Natural killer cell (primary cell): Measurements from ENCODE around the gene EPHA2. TPM values are rescaled to one million over a fixed set of nuclear protein-coding genes. Genes with fewer than 3 reads are reported as not detected.

Source experiments
- ATAC-seq, 3 donors: fragments of 150-1000 bp in 2 of 3; fragments of 200-7000 bp in 1 of 3; cut with Tn5 transposase; 1 replicate in 1 of 3; 2 replicates in 2 of 3; pipeline ENCODE4 v1.10.0; 2021; ENCODE audit warnings: mild to moderate bottlenecking in 2 of 3, moderate library complexity in 2 of 3
- DNase-seq, 2 donors: peaks; one replicate each; pipeline versions ENCODE4 v3.0.0 to v3.0.0-alpha.2; 2013 to 2021; ENCODE audit warnings: mixed read lengths in 1 of 2
- H3K27ac ChIP-seq: one replicate; pipeline ENCODE4 v1.5.1; 2013; ENCODE audit warnings: mild to moderate bottlenecking, low read length
- H3K27me3 ChIP-seq: one replicate; pipeline ENCODE4 v1.6.1; 2013; ENCODE audit warnings: low read length; ENCODE audit not compliant: control insufficient read depth, insufficient read depth
- H3K36me3 ChIP-seq: one replicate; pipeline ENCODE4 v1.6.1; 2013; ENCODE audit warnings: low read length; ENCODE audit not compliant: control insufficient read depth, insufficient read depth
- H3K4me1 ChIP-seq: one replicate; pipeline ENCODE4 v1.6.1; 2013; ENCODE audit warnings: low read length; ENCODE audit not compliant: control insufficient read depth, insufficient read depth
- H3K4me3 ChIP-seq: one replicate; pipeline ENCODE4 v1.5.1; 2013; ENCODE audit warnings: low read length
- H3K9me3 ChIP-seq: one replicate; pipeline ENCODE4 v1.6.1; 2013; ENCODE audit warnings: low read length; ENCODE audit not compliant: control insufficient read depth, insufficient read depth
- H3K27ac Mint-ChIP-seq, 2 donors: one replicate each; pipeline ENCODE4 v1.8.0; 2022; ENCODE audit warnings: mild to moderate bottlenecking in 2 of 2, mixed read lengths in 2 of 2, moderate library complexity in 1 of 2
- H3K27me3 Mint-ChIP-seq, 2 donors: one replicate each; pipeline ENCODE4 v1.8.0; 2022; ENCODE audit warnings: low read depth in 2 of 2, mixed read lengths in 2 of 2
- H3K36me3 Mint-ChIP-seq: one replicate; pipeline ENCODE4 v1.8.0; 2022; ENCODE audit warnings: mixed read lengths
- H3K4me1 Mint-ChIP-seq, 2 donors: one replicate each; pipeline ENCODE4 v1.8.0; 2022; ENCODE audit warnings: mixed read lengths in 2 of 2
- H3K4me3 Mint-ChIP-seq: one replicate; pipeline ENCODE4 v1.8.0; 2022; ENCODE audit warnings: mild to moderate bottlenecking, moderate library complexity, mixed read lengths
- H3K9me3 Mint-ChIP-seq, 2 donors: one replicate each; pipeline ENCODE4 v1.8.0; 2022; ENCODE audit warnings: mixed read lengths in 2 of 2
- WGBS: methylation state at CpG from one replicate; pipeline ENCODE4 v1.1.7; 2013; ENCODE audit warnings: missing lambda C conversion rate; ENCODE audit not compliant: insufficient coverage; 5-methylcytosine and 5-hydroxymethylcytosine counted together
- intact Hi-C: fragments of 100-400 bp; cut with micrococcal nuclease; formaldehyde crosslinking; loops from one replicate; pipeline ENCODE4 v1.14.2; 2022
- total RNA-seq, 4 donors: library from RNA; stranded (reverse); fragments of 120-200 nt in 1 of 4; gene quantifications; one replicate each; pipeline versions ENCODE4 v1.2.3 to v1.2.4, GENCODE V29; 2013 to 2022
- TF ChIP-seq, protein P1 (sequence below): fragments of 200-600 bp; IDR thresholded peaks from one replicate; pipeline ENCODE4 v1.8.0; 2022; ENCODE audit warnings: antibody characterized with exemption

Gene EPHA2
- total RNA-seq, 3 donors from 2014 or later (not counting 1 experiment from before 2014, with no cell fraction given), result 0.13 TPM; not detected in 2

DNA sequence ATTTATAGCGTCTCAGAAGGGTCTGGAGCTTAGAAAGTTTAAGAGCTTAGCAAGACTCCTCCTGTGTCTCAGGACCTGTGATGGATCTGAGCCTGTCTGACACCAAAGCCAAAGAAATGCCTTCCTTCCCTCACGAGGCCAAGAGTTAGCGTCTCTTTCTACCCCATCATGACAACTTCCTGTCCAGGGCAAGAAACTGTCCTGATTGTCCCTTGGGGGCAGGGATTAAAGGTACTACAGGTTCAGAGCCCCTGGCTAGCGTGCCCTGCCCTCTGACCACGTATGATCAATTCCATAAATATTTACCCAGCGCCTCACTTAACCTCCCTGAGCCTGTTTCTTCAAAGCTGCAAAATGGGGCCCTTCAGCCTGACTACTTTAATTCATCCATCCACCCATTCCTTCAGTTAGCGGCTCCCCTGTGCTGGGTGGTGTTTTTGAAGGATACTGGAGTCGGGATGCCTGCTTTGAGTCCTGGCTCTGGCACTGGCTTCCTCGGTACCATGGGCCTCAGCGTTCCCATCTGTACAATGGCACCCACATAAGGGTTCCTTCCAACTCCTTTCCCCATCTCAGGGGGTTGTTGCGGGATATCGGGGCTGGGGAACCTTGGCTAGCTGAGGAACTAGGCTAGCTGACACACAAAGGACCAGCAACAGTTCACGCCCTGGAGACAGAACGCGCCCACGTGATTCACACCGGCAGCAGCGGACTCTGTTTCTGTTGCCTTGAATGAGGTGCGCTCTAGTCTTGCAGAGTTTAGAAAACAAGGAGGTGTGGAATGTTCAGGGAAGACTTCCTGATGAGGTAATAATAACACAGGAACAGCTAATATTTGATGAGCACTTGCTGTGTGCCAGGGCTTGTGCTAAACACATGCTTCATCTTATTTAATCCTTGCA, 23.0 kb upstream of the EPHA2 start:
- Mint-ChIP-seq H3K27me3 (peaks cover 9 to 20% of the 10 kb centered on the region in 2 donors), H3K27ac (no peak overlapping the region), H3K4me1 (peaks cover 0 to 6% of the 10 kb centered on the region in 2 donors), H3K9me3 (no peaks in the 10 kb centered on the region), H3K4me3 (no peak overlapping the region), H3K36me3 (no peaks in the 10 kb centered on the region)
- no peaks in the 10 kb centered on the region for H3K36me3 ChIP-seq
- no peak overlapping the region for H3K27ac ChIP-seq
- intact Hi-C loops, result no loop called here
- no peak for DNase-seq
- H3K9me3 ChIP-seq, result no peaks in the 10 kb centered on the region
- ATAC-seq, result no peak
- no peaks in the 10 kb centered on the region for H3K4me1 ChIP-seq
- TF ChIP-seq, protein P1, sequence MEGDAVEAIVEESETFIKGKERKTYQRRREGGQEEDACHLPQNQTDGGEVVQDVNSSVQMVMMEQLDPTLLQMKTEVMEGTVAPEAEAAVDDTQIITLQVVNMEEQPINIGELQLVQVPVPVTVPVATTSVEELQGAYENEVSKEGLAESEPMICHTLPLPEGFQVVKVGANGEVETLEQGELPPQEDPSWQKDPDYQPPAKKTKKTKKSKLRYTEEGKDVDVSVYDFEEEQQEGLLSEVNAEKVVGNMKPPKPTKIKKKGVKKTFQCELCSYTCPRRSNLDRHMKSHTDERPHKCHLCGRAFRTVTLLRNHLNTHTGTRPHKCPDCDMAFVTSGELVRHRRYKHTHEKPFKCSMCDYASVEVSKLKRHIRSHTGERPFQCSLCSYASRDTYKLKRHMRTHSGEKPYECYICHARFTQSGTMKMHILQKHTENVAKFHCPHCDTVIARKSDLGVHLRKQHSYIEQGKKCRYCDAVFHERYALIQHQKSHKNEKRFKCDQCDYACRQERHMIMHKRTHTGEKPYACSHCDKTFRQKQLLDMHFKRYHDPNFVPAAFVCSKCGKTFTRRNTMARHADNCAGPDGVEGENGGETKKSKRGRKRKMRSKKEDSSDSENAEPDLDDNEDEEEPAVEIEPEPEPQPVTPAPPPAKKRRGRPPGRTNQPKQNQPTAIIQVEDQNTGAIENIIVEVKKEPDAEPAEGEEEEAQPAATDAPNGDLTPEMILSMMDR, result no peak
- no peak overlapping the region for H3K4me3 ChIP-seq
- no peaks in the 10 kb centered on the region for H3K27me3 ChIP-seq
- WGBS, result 93% methylated on average over 19 of the region's 19 CpGs

DNA sequence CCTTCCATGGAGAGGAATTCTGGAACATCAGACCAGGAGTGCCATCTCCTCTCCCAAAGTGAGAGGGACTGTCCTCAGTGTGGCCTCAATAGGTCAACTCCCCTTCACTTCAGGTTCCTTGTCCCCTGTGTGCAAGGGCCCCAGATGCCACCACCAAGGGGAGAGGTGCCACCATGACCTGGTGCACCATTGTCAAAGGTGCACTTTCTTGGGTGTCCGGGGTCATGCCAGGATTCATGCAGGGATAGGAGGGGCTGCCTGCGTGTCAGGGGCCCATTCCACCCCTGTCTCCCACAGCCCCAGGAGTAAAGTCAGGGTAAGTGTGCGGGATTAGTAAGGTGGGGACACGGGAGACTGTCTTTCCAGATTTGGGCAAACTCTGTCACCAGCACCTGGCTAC, 21.4 kb upstream of the EPHA2 start:
- no peaks in the 10 kb centered on the region for H3K27me3 ChIP-seq
- Mint-ChIP-seq H3K27ac (no peak overlapping the region), H3K4me1 (peaks cover 0 to 6% of the 10 kb centered on the region in 2 donors), H3K9me3 (no peaks in the 10 kb centered on the region), H3K36me3 (no peaks in the 10 kb centered on the region), H3K27me3 (peaks cover 9 to 28% of the 10 kb centered on the region in 2 donors), H3K4me3 (no peak overlapping the region)
- H3K27ac ChIP-seq, result no peak overlapping the region
- no peaks in the 10 kb centered on the region for H3K36me3 ChIP-seq
- H3K4me3 ChIP-seq, result no peak overlapping the region
- intact Hi-C loops, result no loop called here
- ATAC-seq (no peak), DNase-seq (no peak)
- 88% methylated on average over 4 of the region's 4 CpGs for WGBS
- peaks cover 4% of the 10 kb centered on the region for H3K4me1 ChIP-seq
- no peaks in the 10 kb centered on the region for H3K9me3 ChIP-seq
- TF ChIP-seq, protein P1, result no peak

DNA sequence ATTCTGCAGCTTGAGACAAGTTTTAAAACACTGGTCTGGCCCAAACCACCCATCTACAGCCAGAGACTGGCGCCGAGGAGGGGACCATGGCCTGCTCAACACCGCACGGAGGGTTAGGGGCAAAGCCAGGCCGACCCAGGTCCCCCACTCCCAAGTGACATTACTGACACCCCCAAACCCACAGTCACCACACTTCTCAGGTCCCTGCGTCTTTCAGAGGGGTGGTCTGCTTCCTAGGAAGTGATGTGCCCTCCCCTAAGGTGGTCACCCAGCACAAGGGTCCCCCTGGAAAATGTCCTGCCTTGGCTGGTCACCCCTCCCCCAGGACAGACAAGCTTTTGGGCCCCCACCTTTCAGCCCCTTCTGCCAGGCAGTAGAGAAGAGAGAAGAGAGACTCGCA, 20.8 kb upstream of the EPHA2 start:
- Mint-ChIP-seq H3K4me3 (no peak overlapping the region), H3K9me3 (no peaks in the 10 kb centered on the region), H3K27ac (no peak overlapping the region), H3K27me3 (peaks cover 9 to 28% of the 10 kb centered on the region in 2 donors), H3K4me1 (peaks cover 0 to 6% of the 10 kb centered on the region in 2 donors), H3K36me3 (no peaks in the 10 kb centered on the region)
- Histone ChIP-seq H3K27me3 (no peaks in the 10 kb centered on the region), H3K27ac (no peak overlapping the region), H3K36me3 (no peaks in the 10 kb centered on the region), H3K9me3 (no peaks in the 10 kb centered on the region), H3K4me3 (no peak overlapping the region), H3K4me1 (peaks cover 4% of the 10 kb centered on the region)
- ATAC-seq, result no peak
- no peak for DNase-seq
- intact Hi-C loops, result no loop called here
- TF ChIP-seq, protein P1, result no peak
- 73% methylated on average over 7 of the region's 7 CpGs for WGBS
